KG1 (cell line): ENCODE measurements around the gene CTRB2.
"Not testable (repeated sequence)": the region's sequence is repeated elsewhere in the genome, so short reads cannot be mapped to it uniquely, and the experiment has no call there.

ENCODE experiments used
- DNase-seq: peaks from one replicate; lab custom pipeline; 2025; lab: John Stamatoyannopoulos, UW

Gene CTRB2

DNA sequence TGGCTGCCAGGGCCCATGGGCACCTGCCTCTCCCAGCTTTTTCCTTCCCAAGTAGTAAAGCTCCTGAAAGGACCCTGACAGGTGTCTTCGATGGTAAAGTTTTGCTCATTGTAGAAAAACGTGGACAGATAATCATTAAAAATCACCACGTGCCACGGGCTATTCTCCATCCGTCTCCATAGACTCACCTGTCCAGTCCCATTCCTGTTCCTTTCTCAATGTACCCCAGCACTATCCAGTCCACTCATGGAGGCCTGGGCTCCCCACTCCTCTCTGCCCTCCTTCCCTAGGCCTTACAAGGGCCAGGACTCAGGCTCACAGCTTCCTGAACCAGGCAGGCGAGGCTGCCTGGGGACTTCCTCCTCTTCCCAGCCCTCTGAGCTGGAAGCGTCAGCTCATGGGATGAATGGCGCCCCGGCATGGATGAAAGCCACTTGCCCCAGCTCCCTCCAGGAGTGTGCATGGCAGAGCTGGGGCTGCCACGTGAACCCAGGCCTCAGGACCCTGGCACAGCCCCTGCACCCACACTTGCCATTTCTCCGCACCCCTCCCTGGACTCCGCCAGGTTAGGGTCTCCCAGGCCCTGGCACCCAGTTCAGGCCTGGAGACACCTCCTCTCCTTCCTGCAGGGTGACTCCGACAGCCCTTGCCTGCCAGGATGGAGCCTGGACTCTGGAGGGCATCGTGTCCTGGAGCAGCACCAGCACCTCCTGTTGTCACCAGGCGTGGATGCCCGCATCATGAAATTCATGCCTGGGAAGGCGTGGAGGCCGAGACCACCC, 20.6 kb upstream of the CTRB2 start:
- no peak for DNase-seq

DNA sequence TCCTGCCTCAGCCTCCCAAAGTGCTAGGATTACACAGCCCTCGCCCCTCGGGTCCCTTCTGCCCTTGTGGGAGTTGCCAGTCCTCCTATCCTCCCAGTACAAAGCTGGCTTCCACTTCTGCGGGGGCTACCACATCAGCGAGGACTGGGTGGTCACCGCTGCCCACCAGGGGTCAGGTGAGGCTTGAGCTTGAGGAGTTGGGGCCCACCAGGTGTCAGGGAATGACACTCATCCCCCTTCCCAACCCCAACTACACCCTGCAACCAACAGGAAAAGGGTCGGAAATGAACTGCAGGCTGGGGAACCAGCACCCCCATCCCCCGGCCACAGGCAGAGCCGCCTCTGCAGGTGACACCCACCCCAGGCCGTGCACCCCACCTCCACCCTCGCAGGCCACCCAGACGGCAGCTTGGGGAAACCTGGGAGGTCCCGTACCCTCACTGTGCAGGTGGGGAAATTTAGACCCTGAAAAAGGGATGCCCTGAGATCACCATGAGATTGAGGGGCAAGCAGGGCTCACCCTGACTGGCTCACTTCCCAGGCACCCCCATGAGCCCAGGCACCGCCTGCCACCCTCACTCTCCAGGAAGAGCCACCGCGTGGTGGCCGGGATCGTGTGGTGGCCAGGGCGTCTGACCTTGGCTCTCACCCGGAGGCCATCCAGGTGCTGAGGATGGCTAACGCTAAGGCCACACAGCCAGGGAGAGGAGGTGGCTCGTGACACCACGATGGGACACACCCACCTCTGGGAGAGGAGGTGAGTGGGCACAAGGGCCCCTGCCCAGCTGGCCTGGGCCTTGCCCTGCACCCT, 19.8 kb upstream of the CTRB2 start:
- no peak for DNase-seq

DNA sequence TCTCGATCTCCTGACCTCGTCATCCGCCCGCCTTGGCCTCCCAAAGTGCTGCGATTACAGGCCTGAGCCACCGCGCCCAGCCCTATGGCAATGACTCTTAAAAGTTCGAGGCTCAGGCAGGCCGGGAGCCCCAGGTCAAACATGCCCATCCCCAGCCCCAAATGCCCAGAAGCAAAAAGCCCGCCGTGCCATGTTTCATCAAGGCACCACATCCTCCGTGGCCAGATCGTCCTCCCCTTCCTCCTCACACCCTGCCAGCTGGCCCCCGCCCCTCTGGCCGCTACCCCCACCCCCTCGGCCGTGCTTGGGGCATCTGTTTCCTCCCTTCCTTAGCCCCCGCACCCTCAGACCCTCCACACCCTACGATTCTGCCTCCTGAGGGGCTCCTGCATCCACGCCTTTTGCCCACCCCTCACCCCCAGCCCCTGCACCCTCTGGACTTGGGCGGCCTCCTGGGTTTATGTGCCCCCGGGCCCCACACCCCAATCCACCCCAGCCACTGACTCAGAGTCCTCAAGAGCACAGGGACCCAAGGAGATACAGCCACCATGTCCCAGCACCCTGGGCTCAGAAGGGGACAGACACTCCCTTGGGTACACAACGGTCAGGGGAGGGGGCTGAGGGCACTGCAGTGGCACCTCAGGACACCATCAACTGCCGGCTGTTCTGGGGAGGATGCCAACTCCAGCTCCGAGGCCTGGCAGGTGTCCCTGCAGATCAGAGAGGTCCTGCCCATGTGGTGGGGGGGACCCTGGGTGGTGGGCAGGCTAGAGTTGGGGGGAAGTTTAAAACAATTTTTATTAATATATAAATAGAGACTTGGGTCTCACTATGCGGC, 18.9 kb upstream of the CTRB2 start:
- DNase-seq: no peak

DNA sequence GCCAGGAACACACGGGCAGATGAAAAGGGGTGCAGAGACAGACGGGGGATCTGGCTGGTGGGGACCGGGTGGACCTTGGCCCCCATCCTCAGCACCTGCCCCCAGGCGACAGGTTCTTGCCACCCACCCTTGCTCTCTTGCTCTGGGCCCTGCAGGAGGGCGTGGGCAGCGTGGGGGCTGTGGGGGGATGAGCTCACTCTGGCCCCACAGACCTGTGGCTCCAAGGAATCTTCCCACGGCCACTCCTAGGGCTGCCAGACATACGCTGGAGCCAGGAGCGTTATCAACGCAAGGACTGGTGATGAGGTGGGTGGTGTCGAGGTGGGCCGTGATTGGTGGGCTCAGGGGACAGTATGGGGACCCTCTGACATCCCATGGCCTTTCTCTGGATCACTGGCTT, 18.1 kb upstream of the CTRB2 start:
- no peak for DNase-seq

DNA sequence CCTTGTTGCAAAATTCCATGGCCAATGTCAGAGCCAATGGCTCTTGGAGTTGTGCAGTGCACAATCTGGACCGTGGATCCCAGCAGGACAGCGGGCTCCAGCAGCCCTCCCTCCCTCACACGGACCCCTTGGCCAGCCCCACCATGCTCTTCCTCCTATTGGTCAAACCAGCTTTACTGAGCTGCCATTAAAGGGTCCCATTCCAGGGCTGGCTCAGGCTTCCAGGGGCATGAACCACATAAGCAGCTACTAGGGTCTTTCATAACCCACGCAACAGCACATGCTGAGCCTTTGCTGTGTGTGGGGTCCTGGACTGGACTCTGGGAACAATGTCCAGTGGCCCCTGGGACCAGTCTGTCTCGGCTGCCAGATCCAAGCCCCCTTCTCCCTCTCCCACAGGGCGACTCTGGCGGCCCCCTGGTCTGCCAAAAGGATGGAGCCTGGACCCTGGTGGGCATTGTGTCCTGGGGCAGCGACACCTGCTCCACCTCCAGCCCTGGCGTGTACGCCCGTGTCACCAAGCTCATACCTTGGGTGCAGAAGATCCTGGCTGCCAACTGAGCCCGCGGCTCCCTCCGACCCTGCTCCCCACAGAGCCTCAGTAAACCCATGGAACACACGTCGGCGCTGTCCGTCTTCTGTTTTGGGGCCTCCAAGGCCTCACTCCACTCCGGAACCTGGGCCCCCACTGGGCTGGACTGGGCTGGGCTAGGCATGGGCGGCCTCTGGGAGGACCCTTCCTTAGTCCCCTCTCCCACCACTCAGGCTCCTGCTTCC, 17.5 kb upstream of the CTRB2 start:
- no peak for DNase-seq

DNA sequence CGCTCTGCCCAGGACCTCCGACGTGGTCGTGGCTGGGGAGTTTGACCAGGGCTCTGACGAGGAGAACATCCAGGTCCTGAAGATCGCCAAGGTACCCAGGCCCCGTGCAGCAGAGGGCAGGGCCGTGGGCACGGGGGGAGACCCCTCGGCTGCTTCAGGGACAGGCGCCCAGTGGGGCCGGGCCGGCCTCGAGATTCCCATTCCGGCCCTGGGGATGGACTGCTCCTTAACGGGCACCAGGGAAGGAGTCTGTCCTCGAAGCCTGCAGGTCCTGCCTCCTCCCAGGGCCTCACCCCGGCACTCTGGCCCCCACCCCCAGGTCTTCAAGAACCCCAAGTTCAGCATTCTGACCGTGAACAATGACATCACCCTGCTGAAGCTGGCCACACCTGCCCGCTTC, 16.2 kb upstream of the CTRB2 start:
- not testable (repeated sequence) for DNase-seq

DNA sequence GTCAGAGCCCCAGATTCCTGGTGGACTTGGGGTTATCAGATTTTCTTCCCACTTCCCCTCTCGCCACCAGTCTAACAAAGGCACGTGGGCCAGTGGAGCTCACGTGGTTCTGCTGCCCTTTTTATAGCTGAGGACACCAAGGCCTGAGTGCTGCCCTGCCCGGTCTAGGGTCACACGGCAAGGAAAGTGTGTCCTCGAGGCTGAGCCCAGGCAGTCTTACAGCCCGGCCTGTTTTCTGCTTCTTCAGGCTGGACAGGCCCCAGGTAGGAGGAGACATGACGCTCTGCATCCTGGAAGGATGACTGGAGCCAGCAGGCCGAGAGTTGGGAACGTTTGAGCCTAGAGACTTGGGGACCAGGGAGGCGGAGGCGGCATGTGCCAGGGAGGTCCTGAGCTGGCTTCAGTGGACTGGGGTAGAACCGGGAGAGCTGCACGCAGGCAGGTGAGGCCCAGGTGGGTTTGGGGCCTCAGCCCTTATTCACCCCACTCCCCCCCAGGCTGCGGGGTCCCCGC, 15.4 kb upstream of the CTRB2 start:
- no peak for DNase-seq

DNA sequence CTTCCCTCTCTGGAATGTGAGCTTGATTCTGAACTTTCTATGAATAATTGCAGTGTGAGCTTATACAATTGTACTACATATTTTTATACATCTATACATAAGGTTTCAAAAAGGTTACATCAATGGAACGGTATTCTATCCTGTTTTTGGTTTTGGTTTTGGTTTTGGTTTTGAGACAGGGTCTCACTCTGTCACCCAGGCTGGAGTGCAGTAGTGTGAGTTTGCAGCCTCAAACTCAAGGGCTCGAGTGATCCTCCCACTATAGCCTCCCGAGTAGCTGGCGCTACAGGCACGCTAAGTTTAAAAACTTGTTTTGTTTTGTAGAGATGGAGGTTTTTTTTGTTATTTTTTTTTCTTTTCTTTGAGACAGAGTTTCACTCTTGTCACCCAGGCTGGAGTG, 12.9 kb upstream of the CTRB2 start:
- DNase-seq: no peak

DNA sequence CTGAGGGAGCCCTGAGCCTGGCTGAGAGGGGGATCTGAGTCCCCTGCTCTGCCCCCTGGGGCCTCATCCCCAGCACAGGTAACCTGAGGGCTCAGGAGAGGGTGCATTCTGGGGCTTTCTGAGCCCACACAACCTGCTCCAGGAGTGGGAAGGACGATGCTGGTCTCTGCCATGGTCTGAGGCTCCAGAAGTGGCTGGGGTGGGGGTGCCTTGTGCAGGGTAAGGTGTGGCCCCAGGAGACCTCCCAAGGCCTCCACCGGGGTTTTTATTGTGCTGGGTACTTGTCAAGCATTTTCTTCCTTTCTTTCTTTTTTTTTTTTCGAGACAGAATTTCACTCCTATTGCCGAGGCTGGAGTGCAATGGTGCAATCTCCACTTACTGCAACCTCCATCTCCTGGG, 12.1 kb upstream of the CTRB2 start:
- no peak for DNase-seq

DNA sequence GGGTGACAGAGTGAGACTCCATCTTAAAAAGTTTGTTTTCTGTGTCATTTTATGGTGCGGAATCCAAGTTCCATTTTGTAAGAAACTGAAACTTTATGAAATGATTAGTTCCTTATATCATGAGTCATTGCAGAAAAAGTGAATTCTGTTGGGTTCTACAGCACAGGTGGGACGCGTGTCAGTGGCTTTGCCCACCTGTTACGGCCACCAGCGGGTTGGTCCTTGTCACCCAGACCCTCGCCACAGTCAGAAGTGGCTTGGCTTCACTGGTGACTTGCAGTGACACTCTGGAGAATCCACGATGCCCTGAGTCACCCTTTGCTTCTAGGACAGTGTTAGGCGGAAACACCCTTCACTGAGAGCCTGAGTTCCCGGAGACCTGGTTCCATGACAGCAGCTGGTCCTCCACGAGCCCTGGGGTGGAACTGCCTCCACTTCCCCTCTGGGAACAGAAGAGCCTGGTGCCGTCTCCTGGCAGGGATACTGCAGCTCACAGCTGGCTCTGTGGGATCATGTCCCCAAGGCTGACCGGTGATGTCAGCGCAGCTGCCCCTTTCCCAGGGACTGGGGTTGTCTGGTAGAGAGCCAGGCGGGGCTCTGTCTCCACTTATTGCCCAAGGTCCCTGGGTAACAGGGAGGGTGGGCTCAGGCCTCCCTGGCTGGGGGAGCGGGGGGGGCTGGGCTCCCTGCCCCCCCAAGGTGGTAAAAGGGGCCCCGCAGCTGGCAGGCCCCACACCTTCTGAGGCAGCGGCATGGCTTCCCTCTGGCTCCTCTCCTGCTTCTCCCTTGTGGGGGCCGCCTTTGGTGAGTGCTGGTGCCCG, 11.5 kb upstream of the CTRB2 start, which contains the start of gene CTRB1:
CTRB1 (plus strand) TSS at position 733 of the 821 bp plus-strand sequence; CDS start at position 753, 20 bp downstream.
- DNase-seq: no peak

DNA sequence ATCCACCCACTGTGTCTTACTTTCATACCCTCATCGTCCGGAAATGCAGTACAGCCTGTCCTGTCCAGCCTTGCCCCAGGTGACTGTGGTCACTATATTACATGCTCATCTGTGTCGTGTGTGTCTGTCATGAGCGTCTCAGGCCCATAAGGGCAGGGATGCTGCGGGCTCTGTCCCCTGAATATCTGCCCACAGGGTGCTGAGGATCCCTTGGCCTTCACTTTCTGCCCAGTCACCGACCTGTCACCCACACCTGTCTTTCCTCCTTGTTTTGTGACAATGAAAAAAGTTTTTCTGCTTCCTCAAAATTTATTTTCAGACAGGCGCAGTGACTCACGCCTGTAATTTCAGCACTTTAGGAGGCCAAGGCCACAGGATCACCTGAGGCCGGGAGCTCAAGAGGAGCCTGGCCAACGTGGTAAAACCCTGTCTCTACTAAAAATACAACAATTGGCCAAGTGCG, 10.5 kb upstream of the CTRB2 start:
- no peak for DNase-seq

DNA sequence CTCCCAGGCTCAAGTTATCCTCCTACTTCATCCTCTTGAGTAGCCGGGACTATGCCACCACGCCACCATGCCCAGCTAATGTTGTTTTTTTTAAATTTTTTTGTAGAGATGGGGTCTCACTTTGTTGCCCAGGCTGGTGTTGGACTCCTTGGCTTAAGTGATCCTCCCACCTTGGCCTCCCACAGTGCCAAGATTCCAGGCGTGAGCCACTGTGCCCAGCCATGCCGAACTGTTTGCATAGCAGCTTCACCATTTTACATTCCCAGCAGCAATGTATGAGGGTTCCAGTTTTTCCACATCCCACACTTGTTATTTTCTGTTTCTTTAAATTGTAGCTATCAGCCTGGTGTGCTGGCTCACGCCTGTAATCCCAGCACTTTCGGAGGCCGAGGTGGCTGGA, 9.6 kb upstream of the CTRB2 start:
- DNase-seq: no peak

DNA sequence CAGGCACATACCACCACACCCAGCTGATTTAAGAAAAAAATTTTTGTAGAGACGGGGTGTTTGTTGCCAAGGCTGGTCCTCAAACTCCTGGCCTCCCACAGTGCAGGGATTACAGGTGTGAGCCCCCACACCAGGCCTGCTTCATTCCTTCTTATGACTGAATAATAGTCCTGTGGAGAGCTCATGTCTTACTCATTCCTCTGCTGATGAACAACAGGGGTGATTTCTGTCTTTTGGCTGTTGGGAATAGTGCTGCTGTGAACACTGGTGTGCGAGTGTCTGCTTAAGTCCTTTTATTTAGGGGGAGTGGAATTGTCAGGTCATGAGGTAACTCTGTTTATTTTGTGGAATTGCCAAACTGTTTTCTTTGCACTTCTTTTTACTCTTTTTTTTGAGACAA, 9.2 kb upstream of the CTRB2 start:
- no peak for DNase-seq

DNA sequence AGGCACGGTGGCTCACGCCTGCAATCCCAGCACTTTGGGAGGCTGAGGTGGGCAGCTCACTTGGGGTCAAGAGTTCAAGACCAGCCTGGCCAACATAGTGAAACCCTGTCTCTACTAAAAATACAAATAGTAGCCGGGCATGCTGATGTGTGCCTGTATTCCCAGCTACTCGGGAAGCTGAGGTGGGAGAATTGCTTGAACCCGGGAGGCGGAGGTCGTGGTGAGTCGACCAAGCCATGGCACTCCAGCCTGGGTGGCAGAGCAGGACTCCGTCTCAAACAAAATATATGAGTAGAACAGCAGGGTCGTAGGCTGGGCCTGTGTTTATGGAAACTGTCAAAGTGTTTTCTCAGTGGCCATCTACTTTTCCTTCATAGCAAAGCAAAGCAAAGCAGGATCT, 4.3 kb upstream of the CTRB2 start:
- not testable (repeated sequence) for DNase-seq

DNA sequence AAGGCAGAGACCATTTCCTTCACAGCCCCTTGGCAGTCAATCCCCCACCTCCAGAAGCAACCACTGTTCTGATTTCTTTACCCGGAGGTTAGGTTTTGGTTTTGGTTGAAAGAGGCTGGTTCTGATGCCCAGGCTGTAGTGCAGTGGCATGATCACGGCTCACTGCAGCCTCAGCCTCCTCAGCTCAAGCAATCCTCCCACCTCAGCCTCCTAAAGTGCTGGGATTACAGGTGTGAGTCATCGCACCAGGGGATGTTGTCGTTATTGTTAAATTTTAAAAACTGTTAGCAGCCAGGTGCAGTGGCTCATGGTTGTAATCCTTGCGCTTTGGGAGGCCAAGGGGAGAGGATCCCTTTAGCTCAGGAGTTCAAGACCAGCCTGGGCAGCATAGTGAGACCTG, 3.0 kb upstream of the CTRB2 start:
- DNase-seq: no peak

DNA sequence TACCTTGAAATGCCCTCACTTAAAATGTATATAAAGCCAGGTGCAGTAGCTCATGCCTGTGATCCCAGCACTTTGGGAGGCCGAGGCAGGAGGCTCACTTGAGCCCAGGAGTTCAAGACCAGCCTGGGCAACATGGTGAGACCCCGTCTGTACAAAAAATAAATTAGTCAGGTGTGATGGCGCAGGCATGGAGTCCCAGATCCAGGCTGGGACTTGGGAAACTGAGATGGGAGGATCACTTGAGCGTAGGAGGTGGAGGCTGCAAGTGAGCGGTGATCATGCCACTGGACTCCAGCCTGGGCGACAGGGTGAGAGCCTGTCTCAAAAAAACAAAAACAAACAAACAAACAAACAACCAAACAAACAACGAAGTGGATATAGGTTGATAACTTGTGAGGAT, 2.6 kb upstream of the CTRB2 start:
- not testable (repeated sequence) for DNase-seq

DNA sequence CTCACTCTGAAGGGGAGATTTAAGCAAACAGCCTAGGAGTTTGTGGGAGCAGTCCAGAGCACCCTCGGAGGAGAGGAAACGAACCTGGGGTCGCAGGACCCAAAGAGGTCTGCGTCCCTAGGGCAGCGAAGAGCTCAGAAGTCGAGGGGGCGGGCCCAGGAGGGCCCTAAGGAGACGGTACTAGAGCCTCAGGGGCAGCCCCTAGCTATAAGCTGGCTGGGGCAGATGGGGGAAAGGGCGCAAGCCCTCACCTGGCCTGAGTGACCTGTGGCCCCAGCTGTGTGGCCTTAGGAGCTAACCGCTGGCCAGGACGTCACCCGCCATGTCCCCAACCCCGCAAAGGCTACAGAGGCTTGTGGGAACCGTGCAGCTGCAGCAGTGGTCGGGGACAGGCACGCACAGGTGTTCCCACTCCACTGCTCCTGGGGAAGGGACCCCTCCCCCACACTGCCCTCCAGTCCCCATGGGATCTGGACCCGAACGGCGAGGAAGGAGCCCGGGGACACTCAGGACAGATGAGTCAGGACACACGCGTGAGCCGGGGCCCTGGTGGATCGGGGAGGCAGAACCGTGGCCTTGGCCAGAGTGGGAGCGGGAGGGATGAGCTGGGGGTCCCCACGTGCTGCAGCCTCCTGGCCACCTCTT, 2.0 kb upstream of the CTRB2 start:
- no peak for DNase-seq

DNA sequence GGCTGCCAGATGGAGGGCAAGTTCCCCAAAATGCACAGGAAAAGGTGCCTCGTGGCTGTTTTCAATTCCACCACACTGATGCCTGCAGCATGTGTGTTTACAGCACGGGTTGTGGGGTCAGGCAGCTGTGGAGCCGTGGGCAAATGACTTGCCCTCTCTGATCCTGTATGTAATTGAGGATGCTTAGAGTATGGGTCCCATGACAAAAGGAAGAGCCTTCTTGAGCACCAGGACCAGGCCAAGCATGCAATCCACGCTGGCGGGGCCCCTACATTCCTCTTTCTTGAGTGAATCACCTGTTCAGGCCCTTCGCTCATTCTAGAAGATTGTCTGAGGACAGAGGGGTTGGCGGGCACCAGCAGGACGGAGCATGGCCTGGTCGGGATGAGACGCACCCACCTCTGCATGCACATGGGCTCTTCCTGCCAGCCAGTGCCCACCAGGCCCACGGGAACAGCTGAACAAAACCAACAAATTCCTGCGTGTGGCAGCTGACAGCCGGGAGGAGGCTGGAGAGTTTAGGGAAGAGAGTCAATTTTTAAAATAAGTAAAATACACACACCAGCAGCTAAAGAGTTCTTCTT, 1.4 kb upstream of the CTRB2 start:
- DNase-seq: no peak

DNA sequence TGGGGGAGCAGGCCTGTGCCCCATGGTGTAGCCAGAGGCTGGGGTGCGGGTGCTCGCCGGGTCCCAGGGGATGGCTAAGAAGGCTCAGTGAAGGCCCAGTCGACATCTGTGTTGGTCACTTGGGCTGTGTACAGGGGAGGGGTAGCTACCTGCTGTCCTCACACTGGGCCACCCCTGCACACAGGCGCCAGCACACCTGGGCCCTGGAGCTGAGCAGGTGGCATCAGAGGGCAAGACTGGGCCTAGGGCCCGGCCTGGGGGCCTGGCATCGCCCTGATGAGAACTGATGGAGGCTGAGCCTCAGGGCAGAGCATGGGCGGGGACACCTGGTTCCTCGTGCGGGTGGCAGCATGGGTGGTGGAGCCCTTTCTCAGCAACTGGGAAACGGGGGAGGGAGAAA, 870 bp upstream of the CTRB2 start:
- no peak for DNase-seq
